A549 (cell line): Measurements from ENCODE around the gene GAK. TPM values are rescaled to one million over a fixed set of nuclear protein-coding genes. Genes with fewer than 3 reads are reported as not detected.

Experiments used
- ATAC-seq, 2 experiments: fragments of 200-7000 bp in 1 of 2; fragments of >200 bp in 1 of 2; cut with Nextera tagmentation in 1 of 2; cut with Tn5 transposase in 1 of 2; 3 replicates each; pipeline versions ENCODE4 v1.8.0 to v1.9.1; 2018 to 2020; ENCODE audit warnings: mild to moderate bottlenecking in 1 of 2, moderate library complexity in 1 of 2
- CTCF ChIA-PET: fragments of 300-600 bp; sonication (Branson Sonifier 250); formaldehyde crosslinking; extraction: SDS; loops from one replicate; lab custom pipeline; 2021; ENCODE audit warnings: antibody characterized with exemption, inconsistent platforms; lab: Yijun Ruan, JAX
- POLR2A ChIA-PET: fragments of 350-600 bp; formaldehyde crosslinking; extraction: SDS; loops from one replicate; lab custom pipeline; 2021; ENCODE audit warnings: antibody characterized with exemption, inconsistent platforms; lab: Yijun Ruan, JAX
- DNase-seq, 2 experiments: peaks; one replicate each; pipeline versions ENCODE4 v3.0.0 to v3.0.0-alpha.2; 2011 to 2016; ENCODE audit warnings: low read depth in 1 of 2, low spot score in 1 of 2
- FAIRE-seq: peaks from 2 replicates; lab custom pipeline; 2011; peaks lifted over from hg19 to GRCh38; lab: Jason Lieb, UNC
- H3K27ac ChIP-seq, 2 experiments: fragments of >200 bp; sonication (Bioruptor Twin); formaldehyde crosslinking; 3 replicates each; pipeline ENCODE4 v1.5.1; 2016 to 2017
- H3K4me1 ChIP-seq: fragments of >200 bp; sonication (Bioruptor Twin); formaldehyde crosslinking; 3 replicates; pipeline ENCODE4 v1.6.1; 2016
- H3K4me2 ChIP-seq: fragments of >200 bp; sonication (Bioruptor Twin); formaldehyde crosslinking; 3 replicates; pipeline ENCODE4 v1.6.1; 2016
- H3K4me3 ChIP-seq: fragments of >200 bp; sonication (Bioruptor Twin); formaldehyde crosslinking; 3 replicates; pipeline ENCODE4 v1.5.1; 2016
- H3K9me3 ChIP-seq: fragments of >200 bp; sonication (Bioruptor Twin); formaldehyde crosslinking; 3 replicates; pipeline ENCODE4 v1.6.1; 2016
- ATOH8 ChIP-seq: fragments of 250-450 bp; sonication (Bioruptor Pico); IDR thresholded peaks from 2 replicates; pipeline ENCODE4 v1.5.0; 2020; ENCODE audit warnings: low read depth, mild to moderate bottlenecking, moderate library complexity
- BHLHE40 ChIP-seq: IDR thresholded peaks from 2 replicates; pipeline ENCODE4 v1.6.1; 2012; ENCODE audit warnings: low read depth, low read length, inconsistent platforms
- CBX2 ChIP-seq: fragments of 200-600 bp; sonication (generic); IDR thresholded peaks from 2 replicates; pipeline ENCODE4 v1.6.1; 2016; ENCODE audit warnings: low read depth, mild to moderate bottlenecking, borderline replicate concordance
- CHD4 ChIP-seq: fragments of 200-600 bp; sonication (generic); IDR thresholded peaks from 2 replicates; pipeline ENCODE4 v1.6.1; 2016; ENCODE audit warnings: antibody characterized with exemption, mild to moderate bottlenecking, borderline replicate concordance
- E2F6 ChIP-seq: IDR thresholded peaks from 2 replicates; pipeline ENCODE4 v1.6.1; 2012; ENCODE audit warnings: low read depth, borderline replicate concordance
- EP300 ChIP-seq, 2 experiments: fragments of >200 bp; sonication (Bioruptor Twin); formaldehyde crosslinking; IDR thresholded peaks; 2 replicates in 1 of 2; 3 replicates in 1 of 2; pipeline ENCODE4 v1.6.1; 2016 to 2017
- FOSB ChIP-seq: fragments of 250-450 bp; sonication (Bioruptor Pico); IDR thresholded peaks from 2 replicates; pipeline ENCODE4 v1.5.0; 2020; ENCODE audit warnings: mild to moderate bottlenecking, moderate library complexity
- FOXS1 ChIP-seq: fragments of 250-450 bp; sonication (Bioruptor Pico); IDR thresholded peaks from 2 replicates; pipeline ENCODE4 v1.5.0; 2020; ENCODE audit warnings: mild to moderate bottlenecking, moderate library complexity
- HDAC2 ChIP-seq: fragments of 200-600 bp; sonication (generic); IDR thresholded peaks from 2 replicates; pipeline ENCODE4 v1.6.1; 2016
- HEYL ChIP-seq: fragments of 250-450 bp; sonication (Bioruptor Pico); IDR thresholded peaks from 2 replicates; pipeline ENCODE4 v1.8.0; 2021; ENCODE audit warnings: mild to moderate bottlenecking, moderate library complexity
- KDM1A ChIP-seq: fragments of 200-600 bp; sonication (generic); IDR thresholded peaks from 2 replicates; pipeline ENCODE4 v1.6.1; 2016; ENCODE audit warnings: low read depth, mild to moderate bottlenecking
- MAFK ChIP-seq: fragments of 450-650 bp; IDR thresholded peaks from 2 replicates; pipeline ENCODE4 v1.6.1; 2014; ENCODE audit not compliant: partially characterized antibody
- NPAS2 ChIP-seq: fragments of 250-450 bp; sonication (Bioruptor Pico); IDR thresholded peaks from 2 replicates; pipeline ENCODE4 v1.8.0; 2022; ENCODE audit warnings: mild to moderate bottlenecking, moderate library complexity, borderline replicate concordance
- NR3C1 ChIP-seq: fragments of >200 bp; sonication (Bioruptor Twin); formaldehyde crosslinking; IDR thresholded peaks from 3 replicates; pipeline ENCODE4 v1.6.1; 2017
- PBX3 ChIP-seq: IDR thresholded peaks from 2 replicates; pipeline ENCODE4 v1.6.1; 2012
- PHF8 ChIP-seq: fragments of 200-600 bp; sonication (generic); IDR thresholded peaks from 2 replicates; pipeline ENCODE4 v1.6.1; 2016; ENCODE audit warnings: low read depth, mild to moderate bottlenecking, antibody characterized with exemption, moderate library complexity, borderline replicate concordance
- RFX5 ChIP-seq: fragments of 450-650 bp; IDR thresholded peaks from 2 replicates; pipeline ENCODE4 v1.7.1; 2014; ENCODE audit warnings: antibody characterized with exemption, mild to moderate bottlenecking, moderate library complexity
- RNF2 ChIP-seq: fragments of 200-600 bp; sonication (generic); IDR thresholded peaks from 2 replicates; pipeline ENCODE4 v1.6.1; 2016; ENCODE audit warnings: low read depth, mild to moderate bottlenecking, antibody characterized with exemption, moderate library complexity, borderline replicate concordance
- SREBF2 ChIP-seq: fragments of 450-650 bp; IDR thresholded peaks from 2 replicates; pipeline ENCODE4 v1.6.1; 2014; ENCODE audit warnings: mild to moderate bottlenecking, moderate library complexity
- ZSCAN20 ChIP-seq: fragments of 250-450 bp; sonication (Bioruptor Pico); IDR thresholded peaks from 2 replicates; pipeline ENCODE4 v1.8.0; 2022; ENCODE audit warnings: mild to moderate bottlenecking, moderate library complexity
- WGBS: methylation state at CpG from one replicate; pipeline ENCODE4 v1.1.6; 2017; ENCODE audit errors: missing lambda C conversion rate; 5-methylcytosine and 5-hydroxymethylcytosine counted together
- polyA plus RNA-seq, 4 experiments: library from polyadenylated mRNA; depleted of rRNA in 3 of 4; stranded (reverse); fragments of >200 nt; fragmentation: RNase III in 1 of 4; extraction: RNeasy Plus Mini Kit Qiagen cat#74134 plus additional on column Dnase treatment in 1 of 4; gene quantifications; 2 replicates in 3 of 4; 3 replicates in 1 of 4; pipeline ENCODE4 v1.2.3, GENCODE V29; 2011 to 2017

Gene GAK
- polyA plus RNA-seq, 2 of the 4 experiments (the other 2 are of a cell fraction), result 13.8 to 34.3 TPM

- H3K9me3 ChIP-seq, result no peaks in the 10 kb centered on the region
- no peak overlapping the region for H3K27ac ChIP-seq
- no peaks in the 10 kb centered on the region for H3K4me1 ChIP-seq
- CTCF ChIA-PET, result interaction anchor here (0.7 to 0.8 kb wide), 2 partner anchors 31 to 37 kb away, joined by 3 read pairs; no protein-coding TSS in a partner anchor
- no peak overlapping the region for H3K4me2 ChIP-seq
- 95% methylated on average over 20 of the region's 33 CpGs for WGBS
- FAIRE-seq, result no peak
- H3K4me3 ChIP-seq, result no peak overlapping the region
- no peak for DNase-seq
- TF ChIP-seq FOSB (CRISPR knock-in tag) (no peak), SREBF2 (no peak), PHF8 (no peak), RFX5 (no peak), ZSCAN20 (CRISPR knock-in tag) (no peak)
- TF ChIP-seq, all 56 proteins: peak for 0
- no peak for ATAC-seq
- POLR2A ChIA-PET, result no interaction called here
Measured at GRCh38 chr4:853416-853781, 78.7 kb downstream of the GAK start.

- DNase-seq (no peak), ATAC-seq (no peak), FAIRE-seq (no peak)
- WGBS, result 94% methylated on average over 14 of the region's 33 CpGs
- Histone ChIP-seq H3K4me2 (no peak overlapping the region), H3K4me3 (no peak overlapping the region), H3K9me3 (no peaks in the 10 kb centered on the region), H3K4me1 (no peaks in the 10 kb centered on the region), H3K27ac (no peak overlapping the region)
- CTCF ChIA-PET, result interaction anchor here (1.0 kb wide), 1 partner anchor 16 kb away, joined by 3 read pairs; no protein-coding TSS in a partner anchor
- no peak for TF ChIP-seq ATOH8 (CRISPR knock-in tag)
- no peak for TF ChIP-seq KDM1A
- TF ChIP-seq FOXS1, result no peak
- TF ChIP-seq HEYL (CRISPR knock-in tag), result no peak
- TF ChIP-seq HDAC2, result no peak
- no peak for TF ChIP-seq CHD4
- no peak for TF ChIP-seq NPAS2 (CRISPR knock-in tag)
- no peak for TF ChIP-seq PBX3
- TF ChIP-seq RNF2, result no peak
- TF ChIP-seq NR3C1, result no peak
- POLR2A ChIA-PET, result no interaction called here
Measured at GRCh38 chr4:851701-852430, 80.2 kb downstream of the GAK start.

GRCh38 chr4:850323-850945 is 81.7 kb downstream of the GAK start:
- H3K27ac ChIP-seq, result no peak overlapping the region
- H3K4me3 ChIP-seq, result no peak overlapping the region
- no CpG with 5 or more reads among the region's 18 CpGs for WGBS
- no peaks in the 10 kb centered on the region for H3K4me1 ChIP-seq
- ChIA-PET POLR2A (no interaction called here), CTCF (no interaction called here)
- H3K9me3 ChIP-seq, result no peaks in the 10 kb centered on the region
- TF ChIP-seq CBX2 (no peak), EP300 (IDR thresholded peaks at IDR 0.05) (no peak), ATOH8 (CRISPR knock-in tag) (no peak), E2F6 (no peak), BHLHE40 (no peak), MAFK (no peak)
- ATAC-seq (no peak), DNase-seq (no peak), FAIRE-seq (no peak)
- H3K4me2 ChIP-seq, result no peak overlapping the region
